Ovary (tissue), 3 donors: ENCODE measurements around the gene SCIN.

ENCODE experiments used
- CTCF ChIP-seq, 3 donors: fragments of 450-650 bp in 2 of 3; fragments of 200-600 bp in 1 of 3; IDR thresholded peaks; one replicate each; pipeline versions ENCODE4 v1.5.1 to v1.8.0; 2016 to 2022; ENCODE audit warnings: antibody characterized with exemption in 3 of 3, mild to moderate bottlenecking in 1 of 3
- EP300 ChIP-seq: sonication (generic); formaldehyde crosslinking; IDR thresholded peaks from one replicate; pipeline ENCODE4 v1.6.1; 2017; ENCODE audit warnings: antibody characterized with exemption
- donor health status: DM: no; HTN: no; CAD: no.

GRCh38 chr7:12635830-12636229 is 65.3 kb downstream of the SCIN start:
- no peak for TF ChIP-seq CTCF (IDR thresholded peaks at IDR 0.05)
- no peak for TF ChIP-seq EP300
